NCI-H2029 treated with DMSO at 0.1 percent for 48 hours (cell line): Measurements from ENCODE around the gene CAPG.
"Not testable (repeated sequence)": the region's sequence is repeated elsewhere in the genome, so short reads cannot be mapped to it uniquely, and the experiment has no call there.

ENCODE experiments used
- DNase-seq: peaks from one replicate; lab custom pipeline; 2025; lab: John Stamatoyannopoulos, UW

Gene CAPG, protein sequence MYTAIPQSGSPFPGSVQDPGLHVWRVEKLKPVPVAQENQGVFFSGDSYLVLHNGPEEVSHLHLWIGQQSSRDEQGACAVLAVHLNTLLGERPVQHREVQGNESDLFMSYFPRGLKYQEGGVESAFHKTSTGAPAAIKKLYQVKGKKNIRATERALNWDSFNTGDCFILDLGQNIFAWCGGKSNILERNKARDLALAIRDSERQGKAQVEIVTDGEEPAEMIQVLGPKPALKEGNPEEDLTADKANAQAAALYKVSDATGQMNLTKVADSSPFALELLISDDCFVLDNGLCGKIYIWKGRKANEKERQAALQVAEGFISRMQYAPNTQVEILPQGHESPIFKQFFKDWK

DNA sequence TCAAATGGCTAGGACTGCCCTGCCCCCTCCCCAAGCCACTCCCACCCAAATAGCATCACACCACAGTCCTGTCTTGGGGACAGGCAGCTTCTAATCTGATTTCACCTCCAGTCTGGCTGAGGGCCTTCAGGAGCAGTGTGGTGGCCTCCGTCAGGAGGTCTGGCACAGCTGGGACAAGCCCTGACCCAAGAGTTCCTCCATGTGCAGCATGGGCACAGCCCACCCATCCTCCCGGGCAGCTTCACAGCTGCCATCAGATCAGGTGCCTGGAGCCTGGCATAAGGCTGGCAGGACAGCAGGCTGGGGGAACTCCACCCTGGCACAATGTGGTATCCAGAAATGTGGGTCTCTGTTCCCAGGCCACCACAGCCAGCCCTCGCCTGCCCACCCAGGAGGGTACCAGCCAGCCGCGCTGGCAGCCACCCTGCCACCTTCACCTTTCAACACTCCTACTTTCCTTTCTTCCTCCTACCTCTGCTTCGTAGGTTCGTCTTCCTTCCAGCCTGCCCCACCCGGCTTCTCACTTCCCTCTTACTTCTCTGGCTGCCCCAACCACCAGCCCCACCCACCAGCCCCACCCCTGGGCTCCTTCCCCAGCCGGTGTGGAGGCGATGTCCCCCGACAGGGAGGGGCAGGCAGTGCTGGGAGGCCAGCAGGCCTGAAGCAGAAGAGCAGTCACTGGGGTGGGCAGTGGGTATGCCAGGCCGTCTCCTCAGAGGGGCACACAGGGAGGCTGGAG, at the start of gene CAPG:
Gene CAPG (minus strand): TSS at position 522 of the 739 bp plus-strand sequence. CDS start 8,221 bp downstream, outside the sequence.
- no peak for DNase-seq

DNA sequence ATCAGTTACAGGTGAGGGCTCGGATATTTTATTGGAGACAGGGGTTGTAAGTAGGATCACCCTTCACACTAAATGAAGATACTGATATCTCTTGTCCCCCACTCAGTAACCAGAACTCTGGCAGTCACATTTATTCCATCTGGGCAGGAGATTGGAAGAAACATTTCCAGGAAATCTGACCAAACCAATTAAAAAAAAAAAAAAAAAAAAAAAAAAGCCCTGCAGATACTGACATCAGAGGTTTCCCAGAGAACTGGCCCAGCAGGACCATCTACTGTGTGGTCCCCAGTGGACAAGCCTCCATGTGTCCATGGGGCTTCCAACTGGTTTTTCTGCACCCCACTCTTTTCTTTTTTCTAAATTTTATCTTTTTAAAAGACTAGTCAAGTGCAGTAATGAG, 49.6 kb upstream of the CAPG start:
- no peak for DNase-seq

DNA sequence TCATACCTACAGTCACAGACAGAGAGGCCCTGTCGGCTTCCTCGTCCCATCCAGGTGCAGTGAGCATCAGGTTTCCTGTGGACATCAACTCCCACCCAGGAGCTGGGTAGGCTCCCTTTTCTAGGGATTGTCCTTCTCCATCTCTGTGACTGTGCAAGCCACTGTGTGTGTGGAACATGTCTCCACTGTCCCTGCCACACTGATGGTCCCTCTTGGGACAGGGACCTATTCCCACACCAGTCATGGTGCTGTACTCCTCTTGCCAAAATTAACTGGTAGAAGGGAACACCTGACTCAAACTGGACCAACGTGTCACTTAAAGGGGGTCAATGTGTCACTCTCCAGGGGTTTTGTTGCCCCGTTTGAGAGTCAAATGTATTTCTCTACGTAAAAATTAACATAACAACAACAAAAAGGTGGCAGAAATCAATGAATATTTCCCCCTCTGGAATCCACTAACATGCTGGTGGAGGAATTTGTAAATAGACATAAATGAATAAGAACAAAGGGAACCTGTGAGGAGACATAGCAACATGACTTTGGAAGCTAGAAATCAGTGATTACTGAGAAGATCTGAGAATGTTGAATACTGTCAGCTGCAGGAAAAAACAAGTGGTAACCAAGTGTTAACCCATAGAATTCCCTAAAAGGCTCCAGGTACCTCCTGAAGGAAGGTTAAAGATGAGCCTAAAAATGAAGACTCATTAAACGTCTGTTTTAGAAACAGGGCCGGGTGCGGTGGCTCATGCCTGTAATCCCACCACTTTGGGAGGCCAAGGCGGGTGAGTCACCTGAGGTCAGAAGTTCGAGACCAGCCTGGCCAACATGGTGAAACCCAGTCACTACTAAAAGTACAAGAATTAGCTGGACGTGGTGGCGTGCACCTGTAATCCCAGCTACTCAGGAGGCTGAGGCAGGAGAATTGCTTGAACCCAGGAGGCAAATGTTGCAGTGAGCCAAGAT, 48.7 kb upstream of the CAPG start:
- no peak for DNase-seq

DNA sequence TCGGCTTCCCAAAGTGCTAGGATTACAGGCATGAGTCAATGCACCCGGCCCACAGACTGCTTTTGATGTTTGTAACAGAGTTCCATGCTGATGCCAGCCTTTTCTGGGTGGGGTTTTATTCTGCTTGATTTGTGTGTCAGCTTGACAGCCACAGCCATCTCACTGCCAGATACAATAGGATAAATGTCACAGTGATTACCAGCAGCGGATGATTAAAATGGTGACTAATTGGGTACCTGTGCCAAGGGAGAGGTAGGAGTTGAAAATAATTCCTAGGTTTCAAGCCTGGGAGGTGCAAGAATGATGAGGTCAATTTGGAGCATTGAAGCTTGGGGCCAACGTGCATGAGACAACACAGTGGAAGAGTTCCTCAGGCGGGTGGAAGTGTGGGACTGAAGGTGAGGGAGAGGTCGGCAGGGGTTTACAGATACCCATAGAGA, 47.7 kb upstream of the CAPG start:
- DNase-seq = no peak

DNA sequence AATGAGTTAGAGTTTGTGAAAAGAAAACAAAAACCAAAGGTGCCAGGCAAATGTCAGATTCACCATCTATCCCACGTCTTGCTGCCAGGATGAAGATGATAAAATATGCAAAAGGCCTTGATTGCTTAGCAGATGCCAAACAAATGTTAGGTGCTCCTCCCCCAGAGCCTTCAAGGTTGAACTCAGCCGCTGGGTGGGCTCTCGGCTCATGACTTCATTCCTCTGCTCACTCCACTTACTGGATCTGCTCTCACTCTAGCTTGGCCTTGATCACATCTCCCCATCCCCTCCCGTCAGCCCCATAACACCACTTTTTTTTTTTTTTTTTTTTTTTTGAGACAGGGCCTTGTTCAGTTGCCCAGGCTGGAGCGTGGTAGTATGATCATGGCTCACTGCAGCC, 46.9 kb upstream of the CAPG start:
- DNase-seq = no peak

DNA sequence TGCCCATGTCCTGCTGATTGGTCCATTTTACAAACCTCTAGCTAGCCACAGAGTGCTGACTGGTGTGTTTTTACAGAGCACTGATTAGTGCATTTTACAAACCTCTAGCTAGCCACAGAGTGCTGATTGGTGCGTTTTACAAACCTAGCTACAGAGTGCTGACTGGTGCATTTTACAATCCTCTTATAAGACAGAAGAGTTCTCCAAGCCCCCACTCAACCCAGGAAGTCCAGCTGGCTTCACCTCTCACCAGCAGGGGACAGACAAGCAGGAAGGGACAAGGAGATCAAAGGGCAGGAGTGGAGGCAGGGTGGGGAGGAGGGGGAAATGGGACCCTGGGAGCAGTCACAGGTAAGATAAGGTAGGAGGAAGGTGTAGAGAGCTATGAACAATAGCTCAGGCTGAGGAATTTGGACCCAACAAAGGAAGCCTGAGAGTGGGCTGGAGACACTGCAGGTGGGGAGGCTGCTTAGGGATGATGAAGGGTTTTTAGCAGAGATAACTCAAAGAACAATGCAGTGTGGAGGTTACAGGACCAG, 45.5 kb upstream of the CAPG start:
- DNase-seq = no peak

DNA sequence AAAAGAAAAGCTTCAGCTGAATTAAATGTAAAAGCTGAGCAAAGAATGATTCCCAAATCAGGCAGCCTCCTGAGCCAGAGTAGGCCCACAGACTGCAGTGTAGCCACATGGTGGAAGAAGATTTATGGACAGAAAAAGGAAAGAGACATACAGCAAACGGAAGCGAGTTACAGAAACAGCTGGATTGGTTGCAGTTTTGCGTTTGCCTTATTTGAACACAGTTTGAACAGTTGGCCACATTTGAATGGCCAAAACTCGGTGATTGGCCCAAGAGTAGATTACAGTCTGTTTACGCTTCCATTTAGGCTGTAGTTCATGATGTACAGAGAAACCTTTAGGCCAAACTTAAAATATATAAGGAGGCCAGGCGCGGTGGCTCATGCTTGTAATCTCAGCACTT, 43.4 kb upstream of the CAPG start:
- DNase-seq = no peak

DNA sequence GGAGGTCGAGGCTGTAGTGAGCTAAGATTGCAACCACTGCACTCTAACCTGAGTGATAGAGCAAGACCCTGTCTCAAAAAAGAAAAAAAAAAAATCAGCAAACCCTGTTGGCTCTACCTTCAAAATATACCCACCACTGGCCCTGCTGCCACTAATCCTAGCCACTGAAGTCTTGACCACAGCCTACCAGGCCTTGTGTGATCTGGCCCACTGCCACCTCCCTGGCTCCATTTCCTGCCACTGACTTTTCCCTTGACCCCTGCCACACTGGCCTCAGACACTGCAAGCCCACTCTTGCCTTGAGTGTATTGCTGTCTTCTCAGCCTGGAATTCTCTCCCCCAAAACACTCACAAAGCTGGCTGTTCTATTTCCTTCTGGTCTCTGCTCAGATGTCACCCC, 42.1 kb upstream of the CAPG start:
- no peak for DNase-seq

DNA sequence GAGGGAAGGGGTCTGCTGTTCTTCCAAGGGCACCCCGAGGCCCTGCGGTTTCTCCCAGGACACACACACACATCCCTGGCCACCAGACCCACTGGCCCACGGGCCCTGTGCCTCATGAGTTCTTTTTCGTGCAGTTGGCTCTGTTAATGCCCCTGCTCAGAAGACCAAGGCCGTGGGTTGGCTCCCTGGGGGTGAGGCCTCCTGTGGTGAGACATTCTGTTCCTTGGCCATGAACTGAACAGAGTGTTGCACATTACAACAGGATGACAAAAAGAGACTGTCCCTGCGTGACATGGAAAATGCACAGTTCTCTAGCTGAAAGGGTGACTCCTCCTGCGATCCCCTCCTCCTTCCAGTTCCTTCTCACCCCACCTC, 39.0 kb upstream of the CAPG start:
- DNase-seq = no peak

DNA sequence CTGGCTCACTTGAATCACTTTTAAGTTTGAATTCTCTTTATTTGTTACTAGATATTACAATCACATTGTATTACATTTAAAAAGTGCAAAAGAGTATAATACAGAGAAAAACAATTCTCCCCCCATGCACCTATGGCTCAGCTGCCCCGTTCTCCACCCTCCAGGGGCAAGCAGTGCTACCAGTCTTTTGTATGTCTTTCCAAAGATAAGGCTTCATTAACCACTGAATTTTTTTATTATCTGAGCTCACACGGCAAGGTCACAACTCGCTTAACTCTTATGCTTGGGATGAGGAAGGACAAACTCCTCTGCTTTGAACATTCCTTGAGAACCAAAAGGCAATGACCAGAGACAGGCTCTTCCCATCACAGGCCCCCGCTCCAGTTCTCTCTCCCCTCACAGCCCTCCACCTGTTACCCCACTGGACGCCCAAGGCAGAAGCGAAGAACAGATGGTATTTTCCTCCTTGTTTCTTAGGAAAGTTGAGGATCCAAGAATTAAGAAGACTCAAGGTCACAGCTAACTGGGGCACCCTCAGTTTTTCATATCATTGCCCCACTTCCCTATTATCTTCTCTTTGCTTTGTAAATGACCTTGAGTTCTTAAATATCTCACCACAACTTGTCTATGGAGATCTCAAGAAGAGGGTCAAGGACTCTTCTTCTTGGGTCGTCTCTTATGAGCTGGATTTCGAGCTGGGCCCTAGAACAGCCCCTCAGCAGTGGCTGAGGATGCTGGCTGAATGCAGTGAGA, 38.5 kb upstream of the CAPG start:
- DNase-seq = no peak

DNA sequence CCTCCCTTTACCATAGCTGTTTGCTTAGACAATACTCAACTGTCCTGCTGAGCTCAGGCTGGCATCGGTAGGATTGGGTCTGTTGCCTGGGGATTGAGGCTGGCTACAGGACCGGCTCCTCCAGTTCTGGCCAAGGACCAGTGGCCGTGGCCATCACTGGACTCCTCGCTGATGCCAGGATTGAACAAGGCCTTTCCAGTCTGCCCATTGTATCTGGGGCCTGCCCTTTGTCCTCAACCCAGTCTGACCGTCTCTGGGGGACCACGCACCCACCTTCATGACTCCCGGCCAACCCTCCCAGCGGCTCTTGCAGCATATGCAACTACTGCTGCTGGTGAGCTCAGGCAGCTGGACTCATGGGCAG, 37.0 kb upstream of the CAPG start:
- DNase-seq = no peak

DNA sequence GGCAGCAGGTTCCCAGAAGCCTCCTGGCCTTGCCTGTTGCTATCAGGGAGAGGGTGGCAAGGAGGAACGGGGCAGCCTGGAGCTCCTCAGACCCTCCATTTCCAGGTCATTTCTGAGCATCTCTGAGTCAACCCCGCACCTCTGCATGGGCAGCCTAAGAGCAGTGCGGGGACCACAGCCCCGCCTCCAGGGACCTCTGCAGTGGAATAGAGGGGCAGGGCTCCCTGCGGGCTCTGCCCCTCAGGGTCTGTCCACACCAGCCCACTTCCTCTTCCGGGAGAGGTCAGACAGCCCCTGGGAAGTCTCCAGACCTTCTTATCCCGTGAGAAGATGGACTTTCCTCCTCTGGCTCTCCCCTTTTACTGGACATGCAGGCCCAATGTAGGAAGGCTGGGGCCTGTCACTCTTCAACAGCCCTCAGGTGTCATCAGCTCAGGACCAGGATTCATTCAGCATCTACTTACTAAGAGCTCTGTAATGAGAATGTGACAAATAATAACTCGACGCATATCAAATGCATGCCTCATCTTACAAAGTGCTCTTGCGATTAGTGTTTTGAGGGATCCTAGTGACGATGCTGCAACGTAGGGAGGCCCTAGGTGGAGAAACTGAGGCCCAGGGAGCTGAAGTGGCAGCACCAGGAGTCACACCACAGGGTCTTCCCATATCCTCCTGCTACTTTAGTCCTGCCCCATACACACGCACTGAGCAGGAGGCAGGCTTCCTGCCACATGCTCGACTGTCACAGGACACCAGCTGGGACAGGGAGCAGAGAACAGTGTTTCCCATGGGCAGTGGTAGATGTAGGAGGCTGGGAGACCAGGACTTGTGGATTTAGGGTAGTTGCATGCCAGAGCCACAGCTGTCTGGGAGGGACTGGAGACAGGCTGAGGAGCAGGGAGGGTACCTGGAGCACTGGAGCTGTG, 36.4 kb upstream of the CAPG start:
- DNase-seq = no peak

DNA sequence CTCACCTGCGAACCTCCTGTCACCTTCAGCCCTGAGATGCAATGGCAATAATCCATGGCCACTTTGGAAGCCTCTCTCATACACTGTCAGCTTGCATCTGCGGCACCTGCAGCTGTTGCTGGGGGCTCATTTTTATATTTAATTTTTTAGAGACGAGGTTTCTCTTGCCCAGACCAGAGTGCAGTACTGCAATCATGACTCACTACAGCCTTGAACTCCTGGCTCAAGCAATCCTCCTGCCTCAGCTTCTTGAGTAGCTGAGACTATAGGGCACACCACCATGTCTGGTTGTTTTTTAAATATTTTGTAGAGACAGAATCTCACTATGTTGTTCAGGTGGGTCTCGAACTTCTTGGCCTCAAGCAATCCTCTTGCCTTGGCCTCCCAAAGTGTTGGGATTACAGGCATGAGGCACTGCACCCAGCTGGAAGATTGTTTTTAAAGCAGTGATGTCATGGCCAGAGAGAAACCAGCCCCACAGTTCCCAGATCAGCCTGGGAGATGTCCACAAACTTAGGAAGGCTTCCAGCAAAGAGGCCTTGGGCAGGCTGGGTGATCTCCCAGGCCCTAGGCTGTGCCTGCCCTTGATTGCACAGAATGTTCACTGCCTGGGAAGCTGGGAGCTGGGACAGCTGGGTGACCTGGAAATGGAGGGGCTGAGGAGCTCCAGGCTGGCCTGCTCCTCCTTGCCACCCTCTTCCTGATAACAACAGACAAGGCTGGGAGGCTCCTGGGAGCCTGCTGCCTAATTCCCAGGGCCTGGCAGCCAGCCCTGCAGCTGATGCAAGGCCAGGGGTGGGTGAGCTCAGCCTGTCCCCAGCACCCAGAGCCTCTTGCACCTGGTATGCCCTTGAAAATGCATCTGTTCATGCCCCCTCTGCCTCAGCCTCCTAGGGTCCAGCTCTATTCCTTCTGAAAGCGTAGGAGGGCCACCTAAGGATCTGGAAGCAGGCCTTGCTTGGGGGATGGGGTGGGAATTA, 35.4 kb upstream of the CAPG start:
- DNase-seq = no peak

DNA sequence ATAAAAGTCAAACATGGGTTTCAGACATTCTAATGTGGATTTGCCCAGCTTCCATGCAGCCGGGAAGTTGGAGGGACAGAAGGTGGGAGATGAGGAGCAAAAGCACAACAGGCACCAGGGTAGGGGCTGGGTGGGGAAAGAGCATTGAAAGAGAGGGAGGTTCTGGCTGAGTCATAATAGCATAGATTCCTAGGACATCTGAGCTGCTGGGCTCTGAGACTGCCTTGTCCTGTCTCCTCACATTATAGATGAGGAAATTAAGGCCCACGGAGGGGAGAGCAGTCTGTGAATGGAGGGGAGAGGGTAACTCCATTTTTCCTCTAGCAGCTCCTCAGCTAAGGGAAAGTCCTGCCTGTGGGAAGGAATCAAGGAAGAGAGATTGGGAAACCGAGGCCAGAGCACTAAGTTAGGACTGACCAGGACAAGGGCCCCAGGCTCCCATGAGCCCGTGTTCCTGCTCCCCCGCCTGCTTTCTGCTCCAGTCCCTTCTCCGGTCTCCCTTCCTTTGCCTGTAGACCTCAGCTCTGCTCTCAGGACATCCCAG, 34.5 kb upstream of the CAPG start:
- DNase-seq = no peak

DNA sequence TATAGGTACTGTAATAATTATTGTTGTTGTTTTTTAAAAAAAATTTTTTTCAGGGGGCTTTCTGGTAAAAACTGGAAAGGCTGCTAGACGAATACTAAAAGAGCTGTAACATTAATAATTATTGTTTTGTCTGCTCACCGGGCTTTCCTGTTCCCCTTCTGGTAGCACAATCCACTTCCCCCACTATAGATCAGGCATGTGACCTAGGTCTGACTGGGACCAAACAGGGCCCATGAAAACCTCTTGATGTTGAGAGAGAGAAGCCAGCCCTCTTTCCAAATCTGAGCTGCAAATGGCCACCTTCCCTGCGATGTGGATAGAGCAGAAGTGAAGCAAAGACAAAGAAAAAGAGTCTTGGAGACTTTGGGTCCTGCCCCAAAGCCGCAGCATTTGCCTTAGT, 31.7 kb upstream of the CAPG start:
- no peak for DNase-seq

DNA sequence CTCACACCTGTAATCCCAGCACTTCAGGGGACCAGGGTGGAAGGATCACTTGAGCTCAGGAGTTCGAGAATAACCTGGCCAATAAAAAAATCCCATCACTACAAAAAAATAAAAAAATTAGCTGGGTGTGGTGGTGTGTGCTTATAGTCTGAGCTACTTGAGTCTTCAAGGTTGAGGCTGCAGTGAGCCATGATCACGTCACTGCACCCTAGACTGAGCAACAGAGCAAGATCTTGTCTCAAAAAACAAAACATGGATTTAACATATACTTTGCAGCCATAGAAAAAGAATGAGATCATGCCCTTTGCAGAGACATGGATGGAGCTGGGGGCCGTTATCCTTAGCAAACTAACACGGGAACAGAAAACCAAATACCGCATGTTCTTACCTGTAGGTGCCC, 30.6 kb upstream of the CAPG start:
- no peak for DNase-seq

DNA sequence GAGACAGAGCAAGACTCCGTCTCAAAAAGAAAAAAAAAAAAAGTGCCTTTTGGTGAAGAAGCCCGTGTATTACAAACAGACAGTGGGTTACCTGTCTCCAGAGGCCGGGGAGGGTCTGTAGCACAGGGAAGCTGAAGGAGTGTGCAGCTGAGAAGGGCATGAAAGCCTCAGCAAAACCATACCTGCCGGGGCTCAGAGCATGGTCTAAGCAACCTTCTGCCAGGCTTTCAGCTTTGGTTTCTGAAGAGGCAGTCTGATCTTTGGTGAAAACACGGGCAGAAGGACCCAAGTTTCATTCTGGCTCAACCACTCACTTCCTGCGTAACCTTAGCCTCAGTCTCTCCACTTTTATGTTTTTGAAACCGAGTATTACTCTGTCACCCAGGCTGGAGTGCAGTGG, 29.8 kb upstream of the CAPG start:
- DNase-seq = no peak

DNA sequence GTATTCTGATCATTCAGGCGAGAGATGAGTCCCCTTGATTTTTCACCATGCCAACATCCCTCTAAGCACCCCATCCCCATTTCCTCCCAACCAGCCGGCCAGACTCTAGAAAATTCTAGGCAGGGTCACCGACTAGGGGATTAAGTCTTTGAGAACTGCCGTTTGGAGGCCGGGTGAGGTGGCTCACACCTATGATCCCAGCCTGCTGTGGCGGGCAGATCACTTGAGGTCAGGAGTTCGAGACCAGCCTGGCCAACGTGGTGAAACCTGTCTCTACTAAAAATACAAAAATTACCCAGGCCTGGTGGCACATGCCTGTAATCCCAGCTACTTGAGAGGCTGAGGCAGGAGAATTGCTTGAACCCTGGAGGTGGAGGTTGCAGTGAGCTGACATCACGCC, 29.4 kb upstream of the CAPG start:
- not testable (repeated sequence) for DNase-seq

DNA sequence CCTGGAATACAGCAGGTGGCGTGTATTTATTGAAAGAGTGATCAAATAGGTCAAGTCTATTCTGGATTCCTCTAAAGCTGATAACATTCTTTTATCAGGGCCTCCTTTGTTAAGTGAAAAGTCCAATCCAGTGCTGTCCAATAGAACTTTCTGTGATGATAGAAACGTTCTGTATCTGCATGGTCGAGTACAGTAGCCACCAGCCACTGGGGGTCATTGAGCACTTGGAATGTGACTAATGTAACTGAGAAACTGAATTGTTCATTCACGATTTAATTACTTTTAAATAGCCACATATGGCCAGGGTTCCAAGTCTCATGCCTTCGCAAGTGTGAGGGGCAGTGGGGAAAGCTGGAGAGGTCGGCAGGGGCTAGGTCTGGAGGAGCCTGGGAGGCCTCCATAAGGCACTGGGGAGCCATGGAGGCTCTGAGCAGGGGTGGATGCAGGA, 28.9 kb upstream of the CAPG start:
- DNase-seq = no peak
